SKM-1 (cell line): ENCODE data around the gene SEH1L.
"Not testable (repeated sequence)": the region's sequence is repeated elsewhere in the genome, so short reads cannot be mapped to it uniquely, and the experiment has no call there.

Experiments
- DNase-seq: peaks from one replicate; lab custom pipeline; 2025; ENCODE audit not compliant: unreplicated experiment; lab: John Stamatoyannopoulos, UW

Gene SEH1L

DNA sequence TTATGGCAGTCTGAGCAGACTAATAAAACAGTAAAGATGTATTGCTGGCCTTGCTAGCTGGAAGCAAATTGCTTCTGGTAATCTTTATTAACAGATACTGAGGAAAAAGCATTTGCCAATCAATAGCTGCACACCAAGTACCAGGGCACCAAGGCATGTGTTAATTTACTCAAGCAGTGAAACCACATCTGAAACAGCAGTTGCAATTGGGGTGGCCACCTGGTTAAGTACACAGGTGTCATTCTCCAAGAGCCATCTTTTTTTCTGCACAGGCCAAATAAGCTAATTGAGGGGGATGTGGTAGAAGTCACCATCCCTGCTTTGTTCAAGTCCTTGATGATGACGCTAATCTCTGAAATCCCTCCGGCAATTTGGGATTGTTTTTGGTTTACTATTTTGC is 8.6 kb upstream of the SEH1L start:
- no peak for DNase-seq

DNA sequence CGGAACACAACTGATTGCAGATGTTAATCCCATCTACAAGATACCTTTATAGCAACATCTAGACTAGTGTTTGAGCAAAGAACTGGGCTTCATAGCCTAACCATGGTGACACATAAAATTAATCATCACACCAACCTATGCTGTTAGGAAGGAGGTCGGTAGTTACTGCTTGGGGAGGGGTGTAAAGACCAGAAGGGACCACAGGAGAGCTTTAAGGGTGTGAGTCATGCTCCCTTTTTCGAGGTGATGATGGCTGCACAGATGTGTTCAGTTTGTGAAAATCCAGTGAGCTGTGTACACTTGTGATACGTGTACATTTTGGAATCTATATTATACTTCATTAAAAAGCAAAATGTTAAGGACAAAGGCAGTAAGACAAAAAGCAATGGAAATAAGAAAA is 4.6 kb upstream of the SEH1L start:
- no peak for DNase-seq

DNA sequence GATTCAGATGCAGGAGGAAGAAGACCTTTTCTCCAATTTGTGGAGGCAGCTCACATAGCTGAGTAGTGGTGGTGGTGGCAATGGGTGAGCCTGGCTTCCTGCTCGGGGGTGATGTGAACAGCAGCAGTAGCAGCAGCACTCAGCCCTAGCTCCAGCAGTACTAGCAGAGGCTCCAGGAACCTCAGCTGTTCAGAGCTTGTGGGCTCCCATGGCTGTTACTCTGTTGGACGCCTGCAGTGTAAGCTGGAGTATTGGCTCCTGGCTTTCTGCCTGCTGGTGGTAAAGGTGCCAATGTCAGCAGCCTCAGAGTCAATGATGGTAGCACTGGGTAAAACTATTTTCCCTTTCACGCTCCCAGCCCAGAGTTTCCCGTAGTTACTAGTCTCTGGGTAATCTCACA is 3.1 kb upstream of the SEH1L start:
- DNase-seq: no peak

DNA sequence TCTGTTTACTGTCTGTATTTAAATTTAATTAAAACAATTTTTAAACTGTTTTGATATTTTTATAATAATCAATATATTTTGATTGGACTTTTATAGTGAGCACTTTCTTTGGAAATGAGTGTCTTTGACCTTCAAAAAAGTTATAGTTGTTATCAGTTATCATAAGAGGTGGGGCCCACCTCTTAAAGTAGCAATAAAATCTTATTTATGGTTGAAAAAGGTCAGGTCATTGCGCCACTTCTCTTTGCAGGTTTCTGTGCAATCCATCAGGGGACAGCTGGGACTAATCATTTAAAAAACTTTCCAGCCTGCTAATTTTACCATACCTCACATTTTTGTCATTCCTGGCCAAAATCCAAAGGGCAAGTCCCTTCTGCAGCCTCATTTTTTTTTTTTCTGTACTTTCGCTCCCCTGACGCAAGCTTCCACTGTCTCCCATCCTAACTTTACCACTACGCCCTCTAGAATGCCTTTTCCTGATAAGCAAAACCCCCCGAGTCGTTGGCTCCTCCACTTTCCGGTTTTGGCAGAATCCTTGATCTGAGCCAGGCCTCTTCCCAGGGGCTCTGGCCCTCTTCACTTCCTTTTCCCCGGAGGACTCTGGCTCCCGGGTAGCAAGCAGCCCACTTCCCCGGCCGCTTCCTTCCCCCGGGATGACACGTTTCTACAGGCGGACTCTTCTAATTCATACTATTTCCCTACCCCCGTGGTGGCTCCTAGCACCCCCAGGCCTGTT is 1.1 kb upstream of the SEH1L start:
- DNase-seq: peak; percentile 29

DNA sequence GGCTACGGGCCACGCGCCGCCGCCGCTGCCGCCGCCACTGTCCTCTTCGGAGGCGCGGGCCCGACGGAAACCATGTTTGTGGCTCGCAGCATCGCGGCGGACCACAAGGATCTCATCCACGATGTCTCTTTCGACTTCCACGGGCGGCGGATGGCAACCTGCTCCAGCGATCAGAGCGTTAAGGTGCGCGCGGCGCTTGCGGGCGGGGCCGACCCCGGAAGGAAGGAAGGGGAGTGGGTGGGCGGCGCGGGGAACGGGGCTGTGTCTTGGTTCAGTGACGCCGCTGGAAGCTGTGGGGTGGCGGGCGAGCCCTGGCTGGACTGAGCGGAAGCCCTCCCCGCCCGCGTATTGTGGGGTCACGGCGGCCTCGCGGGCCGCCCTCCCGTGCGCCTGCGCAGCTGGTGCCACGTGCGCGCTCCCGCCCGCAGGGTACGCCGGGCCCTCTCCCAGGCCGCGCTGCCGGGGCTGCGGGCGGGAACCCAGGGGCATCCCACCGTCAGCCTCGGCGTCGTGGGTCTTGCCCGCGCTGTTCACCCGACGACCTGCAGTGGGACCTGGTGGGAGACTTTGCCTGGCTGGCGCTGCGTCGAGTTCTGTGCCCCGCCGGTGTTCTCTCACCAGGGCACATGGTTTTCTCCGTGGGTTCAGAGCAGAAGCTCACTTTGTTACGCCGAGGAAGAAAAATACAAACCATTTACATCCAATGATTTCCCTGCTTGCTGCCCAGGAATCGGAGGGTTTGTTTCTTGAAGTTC is 416 bp downstream of the SEH1L start:
- DNase-seq: peak; percentile 75

DNA sequence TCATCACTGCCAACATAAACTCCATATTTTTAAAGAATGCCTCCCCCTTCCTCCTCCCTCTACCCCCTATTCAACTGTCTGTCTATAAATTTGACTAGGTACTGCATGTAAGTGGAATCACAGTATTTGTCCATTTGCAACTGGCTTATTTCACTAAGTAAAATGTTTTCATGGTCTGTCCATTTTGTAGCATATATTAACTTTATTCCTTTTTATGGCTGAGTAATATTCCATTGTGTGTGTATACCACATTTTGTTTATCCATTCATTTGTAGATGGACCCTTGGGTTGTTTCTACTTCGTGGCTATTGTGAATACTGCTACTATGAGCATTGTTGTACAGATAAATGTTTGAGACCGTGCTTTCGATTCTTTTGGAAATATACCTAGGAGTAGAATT is 10.7 kb downstream of the SEH1L start:
- no peak for DNase-seq

DNA sequence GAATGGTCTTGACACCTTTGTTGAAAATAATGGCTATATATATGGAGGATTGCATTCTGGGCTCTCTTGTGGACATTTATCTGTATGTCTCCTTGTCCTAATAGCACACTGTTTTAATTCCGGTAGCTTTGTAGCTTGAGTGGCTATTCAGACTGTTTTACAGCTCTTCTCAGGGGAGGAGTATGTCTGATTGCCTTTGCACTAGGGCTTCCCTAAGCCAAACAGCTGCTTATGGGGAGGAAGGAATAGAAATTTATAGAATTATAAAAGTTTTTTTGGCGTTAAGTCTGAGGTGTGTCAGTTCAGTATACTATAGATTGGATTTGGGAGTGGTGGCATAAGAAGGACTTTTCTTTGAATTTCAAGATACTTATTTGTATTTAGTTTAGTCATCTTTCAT is 12.6 kb downstream of the SEH1L start:
- no peak for DNase-seq

DNA sequence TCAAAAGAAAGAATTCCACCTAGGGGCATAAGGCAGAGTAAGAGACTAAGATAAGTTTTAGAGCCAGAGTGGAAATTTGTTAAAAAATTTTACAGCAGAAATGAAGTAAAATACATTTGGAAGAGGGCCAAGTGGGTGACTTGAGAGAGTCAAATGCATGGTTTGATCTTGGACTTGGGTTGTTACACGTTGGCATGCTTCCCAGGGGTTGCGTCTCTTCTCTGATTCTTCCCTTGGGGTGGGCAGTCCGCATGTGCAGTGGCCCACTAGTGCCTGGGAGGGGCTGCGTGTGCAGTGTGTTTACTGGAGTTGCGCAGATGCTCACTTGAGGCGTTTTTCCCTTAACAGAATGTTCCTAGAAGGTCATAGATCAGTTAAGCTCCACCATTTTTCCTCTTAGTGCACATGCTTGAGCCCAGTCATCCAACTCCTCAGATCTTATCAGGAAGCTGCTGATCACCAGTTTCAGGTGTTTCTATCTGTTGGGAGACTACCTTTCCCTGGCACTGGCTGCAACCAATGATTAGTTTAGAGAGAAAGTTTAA is 13.1 kb downstream of the SEH1L start:
- no peak for DNase-seq

DNA sequence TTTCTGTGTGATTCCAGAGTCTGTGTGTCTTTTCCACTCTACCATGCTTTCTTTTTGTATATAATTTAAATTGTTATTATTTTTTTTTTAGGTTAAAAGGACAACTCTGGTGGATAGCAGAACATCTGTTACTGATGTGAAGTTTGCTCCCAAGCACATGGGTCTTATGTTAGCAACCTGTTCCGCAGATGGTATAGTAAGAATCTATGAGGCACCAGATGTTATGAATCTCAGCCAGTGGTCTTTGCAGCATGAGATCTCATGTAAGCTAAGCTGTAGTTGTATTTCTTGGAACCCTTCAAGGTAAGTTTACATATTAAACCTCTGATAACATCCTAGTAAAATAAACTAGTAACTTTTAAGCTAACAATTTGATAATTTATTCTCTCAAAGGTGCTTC is 15.3 kb downstream of the SEH1L start:
- no peak for DNase-seq

DNA sequence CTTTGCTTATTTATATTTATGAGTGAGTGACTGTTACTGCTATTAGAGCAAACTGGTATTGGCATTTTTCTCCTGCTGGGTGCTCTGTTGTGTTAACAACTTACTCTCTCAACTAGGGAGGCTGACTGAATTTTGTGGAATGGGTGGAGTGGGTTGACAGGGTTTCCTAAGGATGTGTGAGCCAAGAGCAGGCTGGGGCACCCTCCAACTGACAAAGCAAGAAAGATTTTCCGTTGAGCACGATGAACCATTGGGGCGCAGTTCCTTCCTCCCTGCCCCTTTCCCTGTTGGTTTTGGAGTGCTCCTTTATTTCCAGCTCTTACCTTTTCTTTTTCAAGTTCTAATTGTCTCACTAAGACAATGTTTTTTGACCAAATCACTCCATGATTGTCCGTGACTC is 20.3 kb downstream of the SEH1L start:
- no peak for DNase-seq

DNA sequence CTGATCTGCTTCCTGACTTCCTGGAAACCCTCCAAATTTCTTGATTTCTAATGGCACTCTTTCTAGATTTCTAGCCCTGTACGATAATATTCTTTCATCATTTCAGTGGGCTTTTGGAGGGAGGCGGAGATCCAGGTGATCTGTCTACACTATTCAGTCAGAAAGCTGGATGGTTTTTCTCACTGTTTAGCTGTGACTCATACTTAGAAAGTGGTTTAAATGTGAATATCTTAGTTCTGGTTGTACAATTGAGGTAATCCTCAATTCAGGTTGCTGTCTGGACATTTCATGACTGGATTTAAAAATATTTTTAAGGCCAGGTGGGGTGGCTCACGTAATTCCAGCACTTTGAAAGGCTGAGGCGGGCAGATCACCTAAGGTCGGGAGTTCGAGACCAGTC is 20.8 kb downstream of the SEH1L start:
- no peak for DNase-seq

DNA sequence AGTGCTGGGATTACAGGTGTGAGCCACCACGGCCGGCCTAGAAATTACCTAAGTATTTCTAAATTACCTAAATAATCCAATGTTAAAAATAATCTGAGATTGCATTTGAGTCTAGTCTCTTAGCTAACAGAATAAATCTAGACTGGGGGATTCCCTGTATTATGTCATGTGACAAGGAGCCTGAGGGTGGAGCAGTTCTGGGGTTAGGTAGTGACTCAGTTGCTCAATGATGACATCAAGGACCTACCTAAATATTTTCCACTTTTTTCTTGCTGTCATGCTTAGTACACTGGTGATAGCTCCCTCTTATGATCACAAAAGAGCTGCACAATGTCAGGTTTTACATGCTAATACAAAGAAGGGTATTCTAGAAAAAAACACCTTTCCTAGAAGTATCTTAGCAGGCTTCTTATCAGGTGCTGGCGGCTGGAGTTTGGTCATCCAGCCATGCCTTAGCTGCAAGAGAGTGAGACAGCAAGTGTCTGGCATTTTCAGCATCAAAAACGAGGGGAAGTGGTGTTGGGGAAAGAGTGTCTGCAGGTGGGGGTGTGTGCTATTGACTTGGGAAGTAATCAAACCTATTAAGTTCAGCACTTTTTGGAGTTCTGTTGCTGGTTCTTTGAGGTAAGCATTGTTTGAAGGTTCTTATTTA is 25.9 kb downstream of the SEH1L start:
- no peak for DNase-seq

DNA sequence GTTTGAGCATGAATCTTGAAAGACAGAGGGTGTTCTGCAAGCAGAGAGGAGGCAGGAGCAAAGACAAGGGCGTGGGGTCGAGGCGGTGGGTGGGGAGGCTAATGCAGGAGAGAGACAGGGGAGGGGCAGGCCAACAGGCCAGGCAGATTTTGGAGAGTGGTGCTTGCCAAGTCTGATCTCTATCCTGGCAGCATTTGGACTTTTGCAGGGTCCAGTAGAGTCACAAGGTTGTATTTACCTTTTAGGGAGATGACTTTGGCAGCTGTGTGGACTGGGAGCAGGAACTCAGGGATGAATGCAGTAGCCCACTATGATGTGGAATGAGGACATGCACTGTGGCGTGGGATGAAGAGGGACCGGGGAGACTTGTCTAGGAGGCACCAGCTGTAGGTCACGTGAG is 27.7 kb downstream of the SEH1L start:
- DNase-seq: no peak

DNA sequence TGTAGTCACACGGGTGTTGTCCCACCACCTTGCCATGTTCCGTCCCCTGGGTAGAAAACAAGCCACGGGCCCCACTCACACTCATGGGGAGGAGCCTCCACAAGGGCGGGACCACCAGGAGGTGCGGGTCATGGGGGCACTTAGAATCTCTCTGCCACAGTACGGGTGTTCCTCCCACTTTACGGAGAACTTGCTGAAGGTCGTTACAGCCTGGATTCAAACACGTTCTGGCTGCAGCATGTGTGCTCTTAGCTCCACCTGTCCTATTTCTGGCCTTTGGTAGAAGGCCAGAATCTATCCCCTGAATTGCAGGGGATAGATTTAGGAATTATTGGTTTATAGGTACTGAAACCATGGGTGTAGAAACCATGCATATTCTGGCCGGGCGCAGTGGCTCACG is 28.5 kb downstream of the SEH1L start:
- DNase-seq: no peak

DNA sequence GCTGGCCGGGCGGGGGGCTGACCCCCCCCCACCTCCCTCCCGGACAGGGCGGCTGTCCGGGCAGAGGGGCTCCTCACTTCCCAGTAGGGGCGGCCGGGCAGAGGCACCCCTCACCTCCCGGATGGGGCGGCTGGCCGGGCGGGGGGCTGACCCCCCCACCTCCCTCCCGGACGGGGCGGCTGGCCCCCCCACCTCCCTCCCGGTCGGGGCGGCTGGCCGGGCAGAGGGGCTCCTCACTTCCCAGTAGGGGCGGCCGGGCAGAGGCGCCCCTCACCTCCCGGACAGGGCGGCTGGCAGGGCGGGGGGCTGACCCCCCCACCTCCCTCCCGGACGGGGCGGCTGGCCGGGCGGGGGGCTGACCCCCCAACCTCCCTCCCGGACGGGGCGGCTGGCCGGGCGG is 32.3 kb downstream of the SEH1L start:
- DNase-seq: not testable (repeated sequence)

DNA sequence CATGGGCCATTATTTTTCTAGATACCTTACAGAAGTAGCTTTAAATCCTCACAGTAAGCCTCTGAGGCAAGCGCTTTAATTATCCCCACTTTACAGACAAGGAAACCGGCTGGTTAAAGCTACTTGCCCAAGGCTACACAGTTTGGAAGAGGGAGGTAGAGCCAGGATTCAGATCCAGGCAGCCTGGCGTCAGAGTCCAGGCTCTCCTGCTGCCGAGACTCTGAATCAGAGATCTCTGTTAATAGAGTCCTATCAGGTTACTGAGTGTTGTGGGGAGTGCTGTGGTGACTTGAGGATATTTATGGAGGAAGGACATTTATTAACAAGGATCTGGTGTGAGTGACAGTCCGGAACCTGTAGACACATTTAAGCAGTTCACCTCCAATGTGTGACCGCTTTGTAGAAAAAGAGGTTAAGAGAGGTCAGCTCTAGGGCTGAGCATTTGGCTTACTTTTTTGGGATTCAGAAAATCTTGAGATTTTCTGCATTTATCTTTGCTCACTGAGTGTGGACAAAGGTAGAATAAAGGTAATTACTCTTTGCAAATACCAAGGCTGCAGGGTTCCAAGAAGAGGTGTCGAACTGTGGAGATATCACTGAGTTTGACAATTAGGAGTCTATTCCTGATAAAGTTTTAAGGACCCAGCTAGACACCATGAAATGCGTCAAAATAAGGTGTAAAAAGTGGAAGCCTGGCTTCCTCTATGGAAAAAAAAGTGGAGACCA is 41.7 kb downstream of the SEH1L start:
- DNase-seq: no peak

DNA sequence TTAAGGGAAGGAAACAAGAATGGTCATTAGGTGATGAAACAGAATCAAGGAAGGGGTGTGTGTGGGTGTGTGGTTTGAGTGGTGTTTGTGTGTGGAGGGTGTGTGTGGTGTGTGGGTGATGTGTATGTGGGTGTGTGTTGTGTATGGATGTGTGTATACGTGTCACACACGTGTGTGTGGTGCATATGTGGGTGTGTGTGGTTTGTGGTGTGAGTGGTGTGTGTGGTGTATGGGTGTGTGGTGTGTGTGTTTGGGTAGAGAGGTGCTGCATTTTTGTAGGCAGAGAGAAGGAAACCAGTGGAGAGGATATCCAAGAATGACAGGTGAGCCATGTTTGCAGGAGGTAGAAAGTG is 42.3 kb downstream of the SEH1L start:
- no peak for DNase-seq

DNA sequence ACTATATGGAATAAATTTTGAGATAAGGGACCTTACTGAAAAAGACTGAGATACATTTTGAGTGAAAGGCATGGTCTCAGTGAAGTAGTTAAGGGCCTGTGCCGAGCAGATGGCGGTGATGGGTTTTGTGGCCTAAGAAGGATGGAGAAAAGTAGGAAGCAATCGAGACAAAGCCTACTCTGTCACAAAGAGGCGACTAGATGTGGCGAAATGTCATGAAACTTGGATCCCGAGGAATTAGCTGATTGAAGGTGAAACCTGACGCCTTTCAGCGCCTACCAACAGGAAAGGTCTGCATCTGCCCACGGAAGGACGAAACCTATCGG is 42.8 kb downstream of the SEH1L start:
- no peak for DNase-seq

DNA sequence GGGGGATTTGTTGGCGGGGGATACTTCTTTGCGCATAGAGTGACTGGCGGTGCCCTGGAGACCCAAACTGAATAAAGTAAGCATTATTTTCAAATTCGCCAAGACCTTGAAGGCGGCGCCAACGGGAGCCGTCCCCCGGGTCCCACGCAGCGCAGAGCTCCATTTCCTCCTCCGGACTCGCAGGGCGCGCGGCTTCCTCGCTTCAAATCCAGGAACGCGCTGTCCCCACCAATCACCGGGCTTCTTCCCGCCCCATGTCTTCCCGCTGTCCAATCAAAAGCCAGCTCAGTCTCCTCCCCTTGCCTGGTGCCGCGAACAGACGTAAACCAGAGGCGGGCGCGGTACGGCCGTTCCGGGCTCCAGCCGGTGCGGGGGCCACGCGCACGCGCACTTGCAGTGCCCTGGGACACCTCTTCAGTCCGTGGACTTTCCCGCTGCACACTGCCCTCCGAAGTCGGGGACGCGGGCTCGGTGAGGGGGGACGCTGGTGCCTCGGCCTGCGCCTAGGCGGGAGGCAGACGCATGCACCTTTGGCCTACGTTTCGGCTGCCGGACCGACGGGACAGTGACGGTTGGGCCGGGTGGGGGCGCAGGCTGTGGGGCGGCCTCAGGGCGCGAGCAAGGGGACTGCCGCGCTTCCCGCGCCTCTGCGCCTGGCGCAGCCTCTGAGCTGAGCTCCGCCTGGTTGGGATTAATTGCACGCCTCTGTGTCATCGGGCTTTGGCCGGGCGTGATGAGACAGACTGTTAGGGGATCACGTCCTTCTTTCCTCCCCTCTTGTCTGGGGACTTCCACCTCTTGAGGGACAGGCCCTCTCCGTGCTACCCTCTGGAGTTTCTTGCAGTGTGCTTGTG is 43.4 kb downstream of the SEH1L start, which contains the start of gene CEP192:
CEP192 (plus strand) TSS at position 396 of the 854 bp plus-strand sequence. CDS start 8,063 bp downstream, outside the sequence.
- peak; percentile 95 for DNase-seq

DNA sequence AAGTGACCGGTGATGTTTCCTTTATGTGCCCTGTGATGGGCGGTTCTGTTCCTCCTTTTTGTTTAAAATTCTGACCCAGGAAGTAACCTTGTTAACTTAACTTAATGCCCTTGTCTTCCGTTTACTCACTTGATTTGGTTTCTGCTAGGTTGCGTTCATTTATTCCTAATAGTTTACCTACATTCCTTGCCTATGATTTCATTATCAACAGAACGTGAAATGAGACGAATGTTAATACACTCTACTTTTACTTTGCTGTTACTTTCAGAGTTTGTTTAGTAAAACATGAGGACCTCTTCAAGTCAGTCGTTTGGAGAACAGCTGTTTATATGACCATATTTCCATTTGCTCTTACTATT is 44.0 kb downstream of the SEH1L start:
- DNase-seq: peak; percentile 51

DNA sequence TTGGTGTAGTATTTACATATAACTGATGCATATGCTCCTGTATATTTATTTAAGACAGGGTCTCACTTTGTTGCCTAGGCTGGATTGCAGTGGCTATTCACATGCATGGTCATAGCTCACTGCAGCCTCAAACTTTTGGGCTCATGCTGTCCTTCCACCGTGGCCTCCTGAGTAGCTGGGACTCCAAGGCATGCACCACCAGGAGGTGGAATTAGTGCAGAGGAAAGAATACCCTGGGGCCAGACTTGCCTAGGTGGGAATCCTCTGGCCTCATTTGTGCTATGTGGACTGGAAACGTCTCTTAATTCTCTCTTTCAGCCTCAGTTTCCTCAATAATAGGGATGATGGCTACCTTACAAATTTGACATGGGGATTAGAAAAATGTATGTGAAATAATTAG is 45.6 kb downstream of the SEH1L start:
- no peak for DNase-seq
